Activated CD8-positive, alpha-beta memory T cell treated with anti-CD3 and anti-CD28 coated beads, Interleukin-2, amount 50 U/mL, for 1 hour (primary cell): ENCODE measurements around the gene FBXO44.
"Not testable (repeated sequence)": the region's sequence is repeated elsewhere in the genome, so short reads cannot be mapped to it uniquely, and the experiment has no call there.

Experiments used
- DNase-seq: peaks from one replicate; pipeline ENCODE4 v3.0.0-alpha.2; 2020; ENCODE audit errors: extremely low read depth

FBXO44 gene, protein sequence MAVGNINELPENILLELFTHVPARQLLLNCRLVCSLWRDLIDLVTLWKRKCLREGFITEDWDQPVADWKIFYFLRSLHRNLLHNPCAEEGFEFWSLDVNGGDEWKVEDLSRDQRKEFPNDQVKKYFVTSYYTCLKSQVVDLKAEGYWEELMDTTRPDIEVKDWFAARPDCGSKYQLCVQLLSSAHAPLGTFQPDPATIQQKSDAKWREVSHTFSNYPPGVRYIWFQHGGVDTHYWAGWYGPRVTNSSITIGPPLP

DNA sequence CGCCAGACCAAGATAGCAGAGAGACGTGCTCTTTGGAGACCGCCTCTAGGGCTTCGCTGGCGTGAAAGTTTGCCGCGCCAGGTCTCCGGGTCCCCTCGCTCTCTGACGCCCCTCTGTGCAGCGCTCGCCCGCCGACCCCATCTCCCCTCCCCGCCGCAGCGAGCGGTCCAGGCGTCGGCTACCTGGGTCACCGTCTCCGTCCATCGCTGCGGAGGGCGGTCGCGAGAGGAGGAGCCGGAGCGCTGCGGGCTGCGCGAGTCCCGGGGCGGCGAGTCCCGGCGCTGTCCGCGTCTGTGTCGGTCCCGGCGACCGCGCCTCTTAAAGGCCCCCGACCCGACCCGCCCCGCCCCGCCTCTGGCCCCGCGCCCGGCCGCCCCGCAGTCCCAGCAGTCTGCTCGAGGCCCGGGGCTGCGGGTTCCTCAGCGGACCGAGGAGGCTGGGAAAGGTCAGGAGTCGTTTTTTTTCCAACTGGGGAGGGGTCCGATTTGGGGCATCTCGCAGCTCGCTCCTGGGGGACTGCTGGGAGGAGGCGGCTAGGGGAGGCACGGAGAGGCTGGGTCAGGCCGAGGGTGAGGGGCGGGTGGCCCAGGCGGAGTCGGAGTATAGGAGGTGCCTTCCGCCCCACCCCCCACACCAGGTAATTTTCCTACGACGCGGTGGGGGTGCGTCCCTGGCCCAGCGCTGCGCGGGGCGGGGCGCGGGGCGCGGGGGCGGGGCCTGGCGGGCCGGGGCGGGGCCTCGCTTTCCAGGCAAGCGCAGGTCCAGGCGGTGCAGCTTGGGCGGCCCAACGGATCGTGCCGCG, at the start of gene FBXO44, which contains the start of gene FBXO2:
Gene FBXO44 (plus strand): TSS at position 741 of the 802 bp plus-strand sequence. CDS start 959 bp downstream, outside the sequence.
Gene FBXO2 (minus strand): TSS at position 293 of the 802 bp plus-strand sequence. CDS start 89 bp downstream, at position 204.
- DNase-seq: no peak

DNA sequence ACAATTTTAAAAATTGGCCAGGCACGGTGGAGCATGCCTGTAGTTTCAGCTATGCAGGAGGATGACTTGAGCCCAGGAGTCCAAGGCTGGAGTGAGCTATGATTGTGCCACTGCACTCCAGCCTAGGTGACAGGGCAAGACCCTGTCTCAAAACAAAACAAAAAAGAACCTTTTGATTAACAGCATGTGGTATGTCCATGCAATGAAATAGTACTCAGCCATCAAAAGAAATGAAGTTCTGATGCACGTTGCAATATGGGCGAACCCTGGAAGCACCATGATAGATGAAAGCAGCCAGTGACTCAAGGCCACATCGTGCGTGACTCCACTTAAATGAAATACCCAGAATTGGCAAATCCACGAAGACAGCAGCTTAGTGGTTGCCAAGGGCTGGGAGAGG, 47.9 kb upstream of the FBXO44 start:
- DNase-seq: no peak

DNA sequence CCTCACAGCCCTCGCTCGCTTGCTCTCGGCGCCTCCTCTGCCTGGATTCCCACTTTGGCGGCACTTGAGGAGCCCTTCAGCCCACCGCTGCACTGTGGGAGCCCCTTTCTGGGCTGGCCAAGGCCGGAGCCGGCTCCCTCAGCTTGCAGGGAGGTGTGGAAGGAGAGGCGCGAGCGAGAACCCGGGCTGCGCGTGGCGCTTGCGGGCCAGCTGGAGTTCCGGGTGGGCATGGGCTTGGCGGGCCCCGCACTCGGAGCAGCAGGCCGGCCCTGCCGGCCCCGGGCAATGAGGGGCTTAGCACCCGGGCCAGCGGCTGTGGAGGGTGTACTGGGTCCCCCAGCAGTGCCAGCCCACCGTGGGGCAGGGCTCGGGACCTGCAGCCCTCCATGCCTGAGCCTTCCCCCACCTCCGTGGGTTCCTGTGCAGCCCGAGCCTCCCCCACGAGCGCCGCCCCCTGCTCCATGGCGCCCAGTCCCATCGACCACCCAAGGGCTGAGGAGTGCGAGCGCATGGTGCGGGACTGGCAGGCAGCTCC, 46.0 kb upstream of the FBXO44 start:
- DNase-seq: not testable (repeated sequence)

DNA sequence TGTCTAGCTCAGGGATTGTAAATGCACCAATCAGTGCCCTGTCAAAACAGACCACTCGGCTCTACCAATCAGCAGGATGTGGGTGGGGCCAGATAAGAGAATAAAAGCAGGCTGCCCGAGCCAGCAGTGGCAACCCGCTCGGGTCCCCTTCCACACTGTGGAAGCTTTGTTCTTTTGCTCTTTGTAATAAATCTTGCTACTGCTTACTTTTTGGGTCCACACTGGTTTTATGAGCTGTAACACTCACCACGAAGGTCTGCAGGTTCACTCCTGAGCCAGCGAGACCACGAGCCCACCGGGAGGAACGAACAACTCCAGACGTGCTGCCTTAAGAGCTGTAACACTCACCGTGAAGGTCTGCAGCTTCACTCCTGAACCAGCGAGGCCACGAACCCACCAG, 45.3 kb upstream of the FBXO44 start:
- not testable (repeated sequence) for DNase-seq

DNA sequence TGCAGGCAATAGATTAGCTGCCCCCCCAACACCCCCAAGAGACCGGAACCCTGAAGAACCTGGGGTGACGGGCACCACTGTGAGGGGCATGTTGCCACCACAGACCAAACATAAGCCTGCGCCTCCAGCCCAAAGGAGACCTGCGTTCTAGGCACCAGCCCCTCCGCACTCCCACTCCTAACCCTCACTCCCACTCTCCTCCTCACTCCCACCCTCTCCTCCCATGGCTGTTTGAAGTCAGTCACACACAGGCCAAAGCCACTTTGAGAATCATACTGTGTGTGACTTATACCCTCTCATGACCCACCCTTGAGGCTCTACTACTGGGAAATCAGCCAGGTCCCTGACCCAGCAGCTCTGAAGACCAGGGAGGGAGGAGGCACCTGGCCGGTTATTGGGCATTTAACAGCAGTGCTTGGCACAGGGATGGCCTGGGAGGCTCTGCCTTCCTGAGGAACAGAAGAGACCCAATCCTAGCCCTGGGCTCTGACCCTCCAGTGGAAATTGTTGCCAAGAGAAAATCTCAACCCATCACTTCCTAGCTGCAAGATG, 44.0 kb upstream of the FBXO44 start:
- DNase-seq: no peak

DNA sequence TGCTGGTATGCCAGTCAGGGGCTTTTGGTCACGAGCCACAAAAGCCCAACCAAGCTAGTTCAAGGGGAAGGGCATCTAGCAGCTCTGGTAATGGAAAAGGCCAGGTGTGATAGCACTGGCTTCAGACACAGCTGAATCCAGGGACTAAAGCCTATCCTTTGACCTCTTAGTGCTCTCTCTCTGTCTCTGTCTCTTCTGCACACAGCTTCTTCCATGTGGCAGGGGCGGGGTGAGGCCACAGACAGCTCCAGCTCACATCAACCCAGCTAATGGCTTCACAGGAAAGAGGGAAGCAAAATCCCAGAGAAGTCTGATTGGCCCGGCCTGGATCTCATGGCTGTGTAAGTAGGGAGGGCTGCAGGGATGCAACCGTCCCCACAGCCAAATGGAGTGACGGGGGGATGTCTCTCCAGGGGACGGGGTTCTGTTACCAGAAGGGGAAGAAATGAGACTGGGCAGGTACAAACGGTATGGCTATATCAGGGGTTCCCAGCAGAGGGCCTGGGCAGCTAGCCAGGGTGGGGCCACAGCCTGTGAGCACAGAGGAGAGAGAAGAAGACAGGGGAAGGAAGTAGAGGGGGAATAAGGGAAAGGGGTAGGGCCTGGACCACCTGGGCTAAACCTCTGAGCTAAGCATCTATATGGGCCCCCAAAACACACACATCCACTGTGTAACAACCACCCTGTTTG, 42.9 kb upstream of the FBXO44 start:
- no peak for DNase-seq

DNA sequence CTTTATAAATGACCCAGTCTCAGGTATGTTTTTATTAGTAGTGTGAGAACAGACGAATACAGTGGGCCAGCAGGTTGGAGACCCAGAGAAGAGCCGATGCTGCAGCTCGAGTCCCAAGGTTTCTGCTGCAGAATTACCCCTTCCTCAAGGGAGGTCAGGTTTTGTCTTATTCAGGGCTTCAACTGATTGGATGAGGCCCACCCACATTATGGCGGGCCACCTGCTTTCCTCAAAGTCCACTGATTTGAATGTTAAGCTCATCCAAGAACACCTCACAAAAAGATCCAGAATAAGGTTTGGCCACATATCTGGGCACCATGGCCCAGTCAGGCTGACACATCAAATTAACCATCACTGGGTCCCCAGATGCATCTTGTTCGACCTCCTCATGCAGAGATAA, 41.3 kb upstream of the FBXO44 start:
- no peak for DNase-seq

DNA sequence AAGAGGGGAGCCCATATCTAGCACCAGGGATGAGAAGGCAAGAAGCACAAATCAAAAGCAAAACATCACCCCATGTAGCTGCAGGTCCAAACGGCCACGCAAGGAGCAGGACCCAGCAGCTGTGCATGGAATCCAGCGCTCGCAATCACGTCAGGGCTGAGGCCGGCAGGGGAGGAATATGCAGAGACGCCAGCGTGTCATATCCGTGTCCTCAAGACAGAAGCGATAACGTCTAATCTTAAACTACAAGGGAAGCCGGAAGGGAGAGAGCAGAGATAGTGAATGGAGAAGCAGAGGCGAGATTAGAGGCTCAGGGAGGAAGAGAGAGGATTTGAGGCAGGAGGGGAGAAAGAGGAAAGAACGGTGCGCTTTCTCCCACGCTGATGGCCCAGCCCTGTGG, 39.6 kb upstream of the FBXO44 start:
- DNase-seq: no peak

DNA sequence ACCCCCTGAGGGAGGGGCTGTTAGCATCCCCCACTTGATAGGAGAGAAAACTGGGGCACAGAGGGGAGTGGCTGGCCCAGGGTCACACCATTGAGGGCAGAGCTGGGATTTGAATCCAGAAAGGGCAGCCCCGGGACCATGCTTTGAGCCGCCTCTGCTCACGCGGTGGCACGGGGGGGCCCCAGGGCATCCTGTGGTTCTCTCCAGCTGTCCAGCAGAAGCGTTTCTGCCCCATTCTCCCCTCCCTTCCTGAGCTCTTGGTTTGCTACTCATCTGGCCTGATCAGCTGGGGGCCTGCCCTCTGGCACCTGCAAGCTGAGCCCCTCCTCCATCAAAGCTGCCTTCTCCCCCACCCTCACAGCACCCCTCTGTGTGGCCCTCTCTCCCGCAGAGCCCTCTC, 37.9 kb upstream of the FBXO44 start:
- DNase-seq: no peak

DNA sequence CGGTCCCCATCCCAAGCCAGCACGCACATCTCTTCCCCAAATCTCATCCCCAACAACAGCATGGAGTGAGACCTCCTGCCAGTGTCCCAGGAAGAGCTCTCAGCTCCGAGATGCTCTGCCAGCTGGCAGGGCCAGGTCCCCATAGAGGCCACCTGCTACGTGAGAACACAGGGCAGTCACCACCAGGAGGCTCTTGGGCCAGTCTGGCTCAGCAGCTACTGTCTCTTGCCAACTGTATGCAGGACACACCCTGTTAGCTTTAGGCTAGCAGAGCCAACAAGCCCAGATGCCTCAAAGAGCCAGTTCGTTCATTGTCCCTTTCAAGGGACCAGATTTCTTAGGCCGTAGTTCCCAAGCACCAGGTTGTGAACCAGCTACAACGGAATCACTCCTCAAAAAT, 37.4 kb upstream of the FBXO44 start:
- no peak for DNase-seq

DNA sequence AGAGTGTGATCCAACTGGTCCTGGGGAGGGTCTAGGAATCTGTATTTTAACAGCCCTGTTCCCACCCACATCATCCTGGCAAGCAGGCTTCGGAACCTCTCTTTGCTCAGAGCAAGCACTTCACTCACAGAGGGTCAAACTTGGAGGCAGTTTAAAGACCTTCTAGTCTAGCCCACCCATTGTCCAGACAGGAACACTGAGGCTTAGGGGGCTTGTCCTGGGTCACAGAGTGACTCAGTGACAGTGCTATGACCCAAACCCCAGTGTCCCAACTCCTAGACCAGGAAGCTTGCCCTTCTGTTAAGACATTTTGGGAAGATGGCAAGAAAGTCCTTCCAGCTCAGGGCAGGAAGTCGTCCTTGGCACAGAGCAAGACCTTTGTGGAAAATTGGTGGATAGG, 36.9 kb upstream of the FBXO44 start:
- no peak for DNase-seq

DNA sequence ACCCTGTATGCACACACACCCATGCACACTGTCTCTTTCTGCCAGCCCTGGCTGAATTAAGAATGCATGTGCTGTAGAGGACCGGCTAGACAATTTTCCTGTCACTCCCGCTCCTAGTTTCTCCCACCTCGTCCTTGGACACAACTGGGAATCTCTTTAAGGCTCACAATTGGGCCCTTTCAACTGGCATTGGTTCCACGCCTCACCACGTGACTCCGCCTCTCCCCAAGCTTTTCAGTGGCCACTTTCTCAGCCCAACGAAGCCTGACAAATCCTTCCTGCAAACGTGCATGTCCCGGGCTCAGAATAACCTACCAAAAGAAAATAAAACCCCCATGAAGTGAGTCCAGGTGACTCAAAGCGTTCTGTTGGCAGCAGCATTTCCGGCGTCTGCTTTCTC, 34.3 kb upstream of the FBXO44 start:
- no peak for DNase-seq

DNA sequence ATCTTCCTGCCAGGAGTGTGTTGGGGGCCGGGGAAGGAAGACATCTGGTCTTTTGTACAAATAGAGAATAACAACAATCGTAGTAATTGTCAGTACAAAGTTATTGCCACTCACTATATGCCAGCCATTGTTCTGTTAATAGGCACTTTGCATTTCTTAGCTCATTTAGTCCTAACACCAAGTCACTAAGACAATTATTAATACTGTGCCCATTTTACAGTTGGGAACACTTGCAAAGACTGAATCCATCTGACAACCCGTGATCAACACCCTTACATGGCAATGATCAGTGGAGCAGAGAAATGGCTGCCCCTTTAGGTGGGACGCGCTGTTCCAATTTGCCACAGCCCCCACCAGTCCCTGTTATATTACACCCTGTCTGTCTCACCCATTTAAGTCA, 33.8 kb upstream of the FBXO44 start:
- DNase-seq: no peak

DNA sequence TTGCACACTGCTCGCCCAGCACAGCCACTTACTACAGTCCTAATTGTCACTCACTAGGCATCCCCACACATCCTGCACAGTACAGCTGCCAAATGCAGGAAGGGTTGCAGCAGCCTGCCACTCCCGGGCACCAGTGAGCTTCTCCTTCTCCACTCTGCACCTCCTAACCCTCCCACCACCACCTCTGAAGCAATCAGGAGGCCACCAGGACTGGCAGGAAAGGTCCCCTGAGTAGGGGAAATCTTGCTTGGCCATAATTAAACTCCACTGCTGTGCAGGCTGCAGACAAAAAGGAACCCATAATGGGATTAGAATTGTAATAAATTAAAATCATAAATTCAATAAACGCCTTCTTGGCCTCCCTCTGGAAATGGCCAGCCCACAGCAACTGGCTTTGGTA, 32.3 kb upstream of the FBXO44 start:
- DNase-seq: no peak

DNA sequence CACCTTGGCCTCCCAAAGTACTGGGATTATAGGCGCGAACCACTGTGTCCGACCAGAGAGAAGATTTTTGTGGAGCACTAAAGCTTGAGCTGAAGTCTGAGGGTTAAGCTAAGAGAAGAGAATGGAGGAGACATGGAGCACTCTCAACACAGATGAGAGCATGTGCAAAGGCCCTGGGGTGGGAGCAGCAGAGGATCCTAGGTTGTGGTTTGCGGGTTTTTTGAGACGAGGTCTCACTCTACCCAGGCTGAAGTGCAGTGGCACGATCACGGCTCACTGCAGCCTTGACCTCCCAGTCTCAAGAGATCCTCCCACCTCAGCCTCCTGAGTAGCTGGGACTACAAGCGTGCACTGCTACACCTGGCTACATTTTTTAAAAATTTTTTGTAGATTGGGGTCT, 31.0 kb upstream of the FBXO44 start:
- DNase-seq: no peak

DNA sequence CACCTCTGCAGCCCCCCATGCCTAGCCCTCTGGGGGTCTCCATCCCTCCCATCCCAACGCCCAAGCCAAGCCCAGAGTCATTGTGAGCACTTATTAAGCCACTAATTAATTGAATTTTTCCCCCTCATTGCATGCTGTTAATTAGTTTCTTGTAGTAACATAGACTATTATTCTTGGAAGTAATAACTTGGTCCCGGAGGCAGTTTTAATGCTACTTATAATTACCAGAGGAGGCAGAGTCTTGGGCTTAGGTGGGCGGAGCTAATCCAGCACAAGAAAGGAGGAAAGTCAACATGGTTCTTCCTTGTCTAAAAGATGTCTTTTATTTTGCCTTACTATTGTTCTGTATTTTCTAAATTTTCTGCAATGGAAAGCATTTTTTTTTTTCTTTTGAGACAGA, 28.1 kb upstream of the FBXO44 start:
- DNase-seq: no peak

DNA sequence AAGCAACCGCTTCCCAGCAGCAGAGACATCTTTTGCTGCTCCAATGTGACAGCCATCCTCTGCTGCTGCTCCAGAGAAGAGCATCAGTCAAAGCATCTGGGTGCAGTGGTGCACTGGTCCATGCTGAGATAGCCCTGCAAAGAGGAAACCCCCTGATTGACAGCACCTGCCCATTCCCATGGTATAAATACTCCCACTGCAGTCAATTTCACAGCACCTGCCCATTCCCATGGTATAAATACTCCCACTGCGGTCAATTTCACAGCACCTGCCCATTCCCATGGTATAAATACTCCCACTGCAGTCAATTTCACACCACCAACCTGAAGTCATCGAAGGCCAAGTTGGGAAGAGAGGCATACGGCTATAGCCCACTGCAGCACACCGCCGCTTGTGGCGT, 25.9 kb upstream of the FBXO44 start:
- no peak for DNase-seq

DNA sequence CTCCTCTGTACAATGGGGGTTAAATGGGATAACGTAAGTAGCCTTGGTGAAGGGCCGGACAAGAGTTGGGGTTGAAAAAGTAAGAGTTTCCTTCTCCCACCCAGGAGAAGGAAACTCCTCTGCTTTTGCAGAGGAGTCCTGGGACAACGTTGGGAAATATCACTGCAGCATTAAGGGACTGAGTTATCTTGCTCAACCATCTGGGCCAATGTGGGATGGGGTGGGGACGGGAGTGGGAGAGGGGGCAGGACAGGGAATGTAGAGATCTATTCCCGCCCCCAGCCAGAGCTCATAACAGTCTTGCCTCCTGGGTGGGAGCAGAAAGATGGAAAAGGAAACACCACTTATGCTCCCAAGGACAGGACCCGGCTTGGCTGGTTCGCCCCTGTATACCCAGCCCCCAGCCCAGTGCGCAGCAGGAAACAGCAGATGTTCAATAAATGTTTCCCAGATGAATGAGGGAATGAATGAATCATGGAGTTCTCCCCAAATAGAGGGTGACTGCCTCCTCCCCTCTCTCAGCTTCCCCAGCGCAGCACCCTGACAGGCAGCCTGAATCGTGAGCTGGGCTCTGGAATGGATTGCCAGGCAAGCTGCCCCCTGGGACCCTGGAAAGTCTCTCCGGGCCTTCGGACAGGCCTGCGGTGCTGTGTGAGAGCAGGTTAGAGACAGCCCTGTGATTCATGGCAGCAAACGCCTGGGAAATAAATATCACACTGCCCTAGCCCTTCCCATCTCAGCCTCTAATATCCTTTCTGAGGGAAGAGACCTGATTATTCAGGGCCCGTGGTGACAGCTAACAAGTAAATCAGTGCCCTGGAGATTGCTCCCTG, 25.3 kb upstream of the FBXO44 start:
- DNase-seq: no peak

DNA sequence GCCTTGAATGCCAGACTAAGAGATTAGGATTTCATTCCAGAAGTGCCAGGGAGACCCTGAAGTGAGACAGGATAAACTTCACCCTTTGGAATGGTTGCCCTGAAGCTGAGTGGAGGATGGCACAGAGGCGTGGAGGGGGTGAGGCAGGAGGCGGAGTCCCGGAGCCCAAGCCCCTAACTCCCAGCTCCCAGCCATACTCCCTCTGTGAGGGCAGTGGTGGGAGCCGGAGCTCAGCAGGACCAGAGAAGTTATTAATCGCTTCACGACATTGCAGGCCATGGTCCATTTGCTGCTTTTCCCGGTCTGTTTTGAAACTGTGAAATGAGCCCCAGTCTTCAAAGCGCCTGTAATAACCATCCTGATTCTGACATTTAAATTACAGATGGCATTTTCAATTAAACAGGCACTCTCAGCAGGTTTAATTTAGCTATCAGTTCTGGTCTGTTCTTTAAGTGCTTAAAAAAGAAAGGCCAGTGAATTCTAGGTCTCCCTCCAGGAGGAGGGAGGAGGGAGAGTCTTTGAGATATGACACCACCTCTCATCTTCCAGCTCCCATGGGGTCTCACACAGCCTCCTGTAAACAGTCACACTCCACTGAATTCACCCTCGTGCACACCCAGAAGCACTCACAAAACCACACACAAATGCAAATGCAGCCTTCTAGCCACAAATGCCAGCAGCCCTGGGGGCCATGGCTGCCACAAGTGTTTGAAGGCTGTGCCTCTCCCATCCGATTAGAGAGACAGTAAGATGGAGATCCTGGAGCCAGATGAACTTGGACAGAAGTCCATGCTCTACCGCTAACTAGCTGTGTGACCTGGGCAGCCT, 20.1 kb upstream of the FBXO44 start:
- no peak for DNase-seq

DNA sequence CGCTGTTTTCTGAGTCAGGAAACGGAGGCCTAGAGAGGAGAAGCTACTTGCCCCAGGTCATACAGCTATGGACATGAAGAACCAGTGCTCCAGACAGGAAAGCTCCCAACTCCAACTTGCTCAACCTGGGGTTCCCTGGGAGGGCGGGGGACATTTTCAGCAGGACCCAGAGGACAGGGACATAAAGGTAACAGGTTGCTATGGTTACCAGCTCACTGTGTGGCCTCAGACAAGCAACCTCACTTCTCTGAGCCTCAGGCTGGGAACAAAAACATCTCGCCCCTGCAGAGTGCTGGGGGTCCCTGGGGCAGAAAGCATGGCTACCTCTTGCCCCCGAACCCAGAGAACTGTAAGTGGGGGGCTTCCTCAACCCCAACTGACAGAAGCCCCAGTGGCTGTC, 16.6 kb upstream of the FBXO44 start:
- no peak for DNase-seq
